Ecto neural progenitor cell (in vitro differentiated cells): ENCODE data around the gene PFN1.
A peak's percentile ranks its signal among the peaks of the same experiment; 100 is the strongest.
"Not testable (repeated sequence)": the region's sequence is repeated elsewhere in the genome, so short reads cannot be mapped to it uniquely, and the experiment has no call there.

Experiments
- DNase-seq: peaks from one replicate; pipeline ENCODE4 v3.0.0-alpha.2; 2018; ENCODE audit warnings: low spot score

The PFN1 gene

GRCh38 chr17:4945176-4945943 lies 3.0 kb downstream of the PFN1 start:
- no peak for DNase-seq

GRCh38 chr17:4944554-4945175 lies 3.7 kb downstream of the PFN1 start:
- DNase-seq = peak; percentile 45

- no peak for DNase-seq
These were observed 4.2 kb downstream of the PFN1 start for GRCh38 chr17:4944163-4944553.

GRCh38 chr17:4942760-4943508 lies 5.4 kb downstream of the PFN1 start:
- DNase-seq = no peak

- no peak for DNase-seq
These were observed 7.1 kb downstream of the PFN1 start for GRCh38 chr17:4941319-4941610.

- no peak for DNase-seq
These were observed 7.6 kb downstream of the PFN1 start for GRCh38 chr17:4940555-4941318.

GRCh38 chr17:4939796-4940554 lies 8.4 kb downstream of the PFN1 start, which contains the start of the genes RNF167 and SLC25A11:
RNF167 (plus strand) TSS chr17:4940268; CDS start chr17:4940910, 642 bp downstream.
SLC25A11 (minus strand) TSS chr17:4940046; CDS start chr17:4939910, 136 bp downstream.
- DNase-seq = peak; percentile 98

GRCh38 chr17:4939546-4939795 lies 8.9 kb downstream of the PFN1 start:
- DNase-seq = no peak

- peak; percentile 49 for DNase-seq
These were observed 9.4 kb downstream of the PFN1 start for GRCh38 chr17:4938688-4939545.

GRCh38 chr17:4938069-4938491 lies 10.2 kb downstream of the PFN1 start:
- peak; percentile 48 for DNase-seq

GRCh38 chr17:4937553-4937952 lies 10.8 kb downstream of the PFN1 start:
- DNase-seq = no peak

GRCh38 chr17:4936436-4936835 lies 11.9 kb downstream of the PFN1 start:
- no peak for DNase-seq

- no peak for DNase-seq
These were observed 12.7 kb downstream of the PFN1 start for GRCh38 chr17:4935650-4936049.

- peak; percentile 56 for DNase-seq
These were observed 14.0 kb downstream of the PFN1 start for GRCh38 chr17:4934173-4934979.

GRCh38 chr17:4933646-4934045 lies 14.7 kb downstream of the PFN1 start:
- no peak for DNase-seq

- DNase-seq = peak; percentile 46
These were observed 15.6 kb downstream of the PFN1 start for GRCh38 chr17:4932756-4933155.

GRCh38 chr17:4931963-4932362 lies 16.4 kb downstream of the PFN1 start, which contains the start of gene GP1BA:
GP1BA (plus strand) TSS chr17:4932277; CDS start chr17:4932605, 328 bp downstream.
- DNase-seq = no peak

- DNase-seq = no peak
These were observed 19.4 kb downstream of the PFN1 start for GRCh38 chr17:4928881-4929280.

GRCh38 chr17:4926577-4927335 lies 21.6 kb downstream of the PFN1 start:
- DNase-seq = not testable (repeated sequence)
